GM12801 (cell line): ENCODE measurements around the gene MRPL36.

Source experiments
- CTCF ChIP-seq: IDR thresholded peaks from one replicate; pipeline ENCODE4 v1.5.1; 2011; ENCODE audit warnings: control low read depth; ENCODE audit not compliant: insufficient read length; ENCODE audit errors: extremely low read depth

The MRPL36 gene

DNA sequence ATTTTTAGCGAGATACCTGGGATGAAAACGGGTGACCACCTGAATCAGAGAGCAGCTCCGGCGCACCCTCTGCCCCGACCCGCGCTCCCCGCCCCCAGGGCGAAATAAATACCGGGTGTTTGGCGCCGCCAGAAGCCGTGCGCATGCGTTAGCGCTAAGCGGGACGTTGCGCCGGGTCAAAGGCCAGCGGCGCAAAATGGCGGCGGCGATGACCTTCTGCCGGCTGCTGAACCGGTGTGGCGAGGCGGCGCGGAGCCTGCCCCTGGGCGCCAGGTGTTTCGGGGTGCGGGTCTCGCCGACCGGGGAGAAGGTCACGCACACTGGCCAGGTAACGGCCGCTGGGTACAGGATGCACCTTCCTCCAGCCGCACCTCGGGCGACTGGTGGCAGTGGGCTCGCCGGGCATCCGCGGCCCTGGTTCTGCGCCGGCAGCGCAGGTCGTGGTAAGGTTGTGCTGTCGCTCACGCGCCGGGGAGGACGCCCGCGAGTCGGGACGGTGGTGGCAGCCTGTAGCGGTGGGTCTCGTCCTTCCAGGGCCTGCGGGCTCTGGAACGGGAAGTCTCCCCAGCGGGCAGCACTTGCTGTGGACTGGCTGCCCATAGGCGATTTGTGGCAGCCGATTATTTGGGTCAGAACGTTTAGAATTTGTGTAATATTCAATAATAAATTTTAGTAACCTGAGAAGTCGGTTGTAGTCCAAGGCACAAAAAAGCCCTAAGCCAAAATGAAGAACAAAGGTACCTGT, 1.8 kb upstream of the MRPL36 start, which contains the start of gene NDUFS6:
Gene NDUFS6, plus strand, starts transcription at position 186 of the 745 bp plus-strand sequence. Its CDS starts 11 bp downstream, at position 197.
- TF ChIP-seq CTCF = no peak

GRCh38 chr5:1800472-1801221, 1.0 kb upstream of the MRPL36 start:
- TF ChIP-seq CTCF = no peak

- TF ChIP-seq CTCF = no peak
These were observed 481 bp downstream of the MRPL36 start for GRCh38 chr5:1799110-1799601.

DNA sequence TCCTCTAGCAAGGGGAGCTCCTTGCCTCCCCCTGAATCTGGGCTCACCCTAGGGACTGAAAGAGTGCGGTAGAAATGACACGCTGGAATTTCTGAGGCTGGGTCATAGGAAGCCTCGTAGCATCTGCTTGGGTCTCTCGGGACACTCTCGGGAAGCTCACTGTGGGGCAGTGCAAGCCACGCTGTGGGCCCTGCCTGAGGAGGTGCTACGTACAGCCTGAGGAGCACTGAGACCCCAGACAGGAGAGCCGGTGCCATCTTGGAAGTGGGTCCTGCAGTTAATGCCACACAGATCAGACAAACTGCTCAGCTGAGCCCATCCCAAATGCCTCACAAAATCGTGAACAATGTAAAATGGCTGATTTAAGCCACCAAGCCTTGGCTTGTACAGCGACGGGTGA, 1.8 kb downstream of the MRPL36 start:
- no peak for TF ChIP-seq CTCF

- no peak for TF ChIP-seq CTCF
These were observed 2.4 kb downstream of the MRPL36 start for GRCh38 chr5:1797103-1797800.

DNA sequence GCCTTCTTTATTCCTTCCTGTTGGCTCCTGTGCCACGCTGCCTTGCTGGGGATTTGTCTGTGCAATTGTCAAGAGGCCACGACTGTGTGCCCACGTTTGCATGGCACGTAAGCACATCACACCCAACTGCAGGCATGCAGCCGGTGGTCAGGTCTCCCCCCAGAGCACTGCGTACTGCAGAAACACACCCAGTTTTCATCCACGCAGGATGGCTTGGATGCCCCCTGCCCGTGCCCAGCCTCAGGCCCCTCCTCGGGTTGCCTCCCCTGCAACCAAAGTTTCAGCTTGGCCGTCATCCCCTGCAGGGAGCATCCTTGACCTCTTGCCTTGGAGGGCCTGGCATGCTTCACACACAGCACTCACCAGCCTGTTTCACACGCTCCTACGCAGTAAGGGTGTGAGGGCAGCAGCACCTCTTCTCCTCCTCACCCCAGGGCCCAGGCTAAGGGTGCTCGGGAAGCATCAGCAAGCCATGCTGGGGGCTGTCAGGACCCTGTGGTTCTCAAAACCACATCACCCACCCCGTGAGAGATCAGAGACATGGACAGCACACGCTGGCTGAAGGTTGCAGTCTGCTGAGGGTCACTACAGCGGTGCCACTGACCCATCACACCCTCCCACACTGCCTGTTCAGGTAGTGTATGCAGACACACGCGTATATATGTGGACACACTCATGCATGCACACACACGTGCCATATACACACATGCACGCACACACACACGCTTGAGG, 3.1 kb downstream of the MRPL36 start:
- no peak for TF ChIP-seq CTCF
